HepG2 (cell line): ENCODE data around the gene FGGY. TPM values are rescaled to one million over a fixed set of nuclear protein-coding genes. Genes with fewer than 3 reads are reported as not detected.

Experiments used
- GATA4 ChIP-seq: sonication (generic); IDR thresholded peaks from 2 replicates; pipeline ENCODE4 v1.6.1; 2016; ENCODE audit warnings: antibody characterized with exemption, low read depth, borderline replicate concordance
- HIVEP1 ChIP-seq: sonication (generic); formaldehyde crosslinking; IDR thresholded peaks from 2 replicates; pipeline ENCODE4 v1.4.0; 2020; ENCODE audit warnings: mild to moderate bottlenecking, missing genetic modification reagents
- MEIS2 ChIP-seq: sonication (generic); formaldehyde crosslinking; IDR thresholded peaks from 2 replicates; pipeline ENCODE4 v1.9.0; 2021; ENCODE audit warnings: mild to moderate bottlenecking, missing genetic modification reagents
- NFATC3 ChIP-seq: sonication (generic); formaldehyde crosslinking; IDR thresholded peaks from 2 replicates; pipeline ENCODE4 v1.5.1; 2020; ENCODE audit warnings: mild to moderate bottlenecking, missing genetic modification reagents
- PRMT3 ChIP-seq: sonication (generic); formaldehyde crosslinking; IDR thresholded peaks from 2 replicates; pipeline ENCODE4 v1.8.1; 2022; ENCODE audit warnings: low read depth, mild to moderate bottlenecking, moderate library complexity, missing genetic modification reagents, borderline replicate concordance
- SMC3 ChIP-seq: IDR thresholded peaks from 2 replicates; pipeline ENCODE4 v1.6.1; 2011; ENCODE audit warnings: low read length, improper control_type of control experiment
- STAT5B ChIP-seq: sonication (generic); formaldehyde crosslinking; IDR thresholded peaks from 2 replicates; pipeline ENCODE4 v1.4.0; 2020; ENCODE audit warnings: missing genetic modification reagents
- ZKSCAN5 ChIP-seq: sonication (generic); formaldehyde crosslinking; IDR thresholded peaks from 2 replicates; pipeline ENCODE4 v1.5.1; 2020; ENCODE audit warnings: mild to moderate bottlenecking, missing genetic modification reagents
- ZNF24 ChIP-seq: fragments of 450-650 bp; IDR thresholded peaks from 2 replicates; pipeline ENCODE4 v1.6.1; 2017; ENCODE audit warnings: antibody characterized with exemption, mild to moderate bottlenecking
- ZNF546 ChIP-seq: sonication (generic); formaldehyde crosslinking; conservative IDR thresholded peaks from 2 replicates; pipeline ENCODE4 v1.8.1; 2023; ENCODE audit warnings: mild to moderate bottlenecking, missing genetic modification reagents
- ZNF652 ChIP-seq: IDR thresholded peaks from 2 replicates; pipeline ENCODE4 v1.6.1; 2016; ENCODE audit warnings: low read depth, borderline replicate concordance
- ZNF737 ChIP-seq: sonication (generic); formaldehyde crosslinking; IDR thresholded peaks from 2 replicates; pipeline ENCODE4 v1.5.0; 2020; ENCODE audit warnings: missing genetic modification reagents, mild to moderate bottlenecking, borderline replicate concordance
- polyA plus RNA-seq, 8 experiments: library from polyadenylated mRNA; depleted of rRNA in 3 of 8; stranded (reverse) in 7 of 8; unstranded in 1 of 8; fragments of >200 nt; fragmentation: Illumina TruSeq in 4 of 8; extraction: Trizol in 4 of 8; gene quantifications; 2 replicates each; pipeline versions ENCODE4 v1.2.1 to v1.2.3, GENCODE V29; 2011 to 2016; ENCODE audit warnings: low read depth in 4 of 8, missing spikeins in 1 of 8, mixed read lengths in 1 of 8; ENCODE audit not compliant: insufficient read depth in 1 of 8
- total RNA-seq, 5 experiments: library from RNA; depleted of rRNA; stranded (reverse); fragments of >200 nt; fragmentation: Illumina TruSeq; extraction: Trizol; gene quantifications; 2 replicates each; pipeline ENCODE4 v1.2.3, GENCODE V29; 2016; ENCODE audit warnings: low read depth in 1 of 5
- TF ChIP-seq, protein P1 (sequence below): sonication (generic); formaldehyde crosslinking; IDR thresholded peaks from 2 replicates; pipeline ENCODE4 v1.4.0; 2020; ENCODE audit warnings: missing genetic modification reagents, borderline replicate concordance
- TF ChIP-seq, protein P2 (sequence below): sonication (generic); formaldehyde crosslinking; IDR thresholded peaks from 2 replicates; pipeline ENCODE4 v1.5.0; 2020; ENCODE audit warnings: mild to moderate bottlenecking, missing genetic modification reagents
- TF ChIP-seq, protein P3 (sequence below): sonication (generic); formaldehyde crosslinking; IDR thresholded peaks from 2 replicates; pipeline ENCODE4 v1.4.0; 2020; ENCODE audit warnings: missing genetic modification reagents, borderline replicate concordance
- TF ChIP-seq, protein P4 (sequence below): sonication (generic); formaldehyde crosslinking; conservative IDR thresholded peaks from 2 replicates; pipeline ENCODE4 v1.4.0; 2020; ENCODE audit warnings: missing genetic modification reagents
- TF ChIP-seq, protein P5 (sequence below): sonication (generic); formaldehyde crosslinking; IDR thresholded peaks from 2 replicates; pipeline ENCODE4 v1.4.0; 2020; ENCODE audit warnings: missing genetic modification reagents
- TF ChIP-seq, protein P6 (sequence below): sonication (generic); formaldehyde crosslinking; IDR thresholded peaks from 2 replicates; pipeline ENCODE4 v1.4.0; 2020; ENCODE audit warnings: mild to moderate bottlenecking, missing genetic modification reagents

FGGY gene
- total and polyA plus RNA-seq, 2 of the 13 experiments (the other 11 are each of a cell fraction or from before 2014, with no cell fraction given), result 15.7 to 27.5 TPM

DNA sequence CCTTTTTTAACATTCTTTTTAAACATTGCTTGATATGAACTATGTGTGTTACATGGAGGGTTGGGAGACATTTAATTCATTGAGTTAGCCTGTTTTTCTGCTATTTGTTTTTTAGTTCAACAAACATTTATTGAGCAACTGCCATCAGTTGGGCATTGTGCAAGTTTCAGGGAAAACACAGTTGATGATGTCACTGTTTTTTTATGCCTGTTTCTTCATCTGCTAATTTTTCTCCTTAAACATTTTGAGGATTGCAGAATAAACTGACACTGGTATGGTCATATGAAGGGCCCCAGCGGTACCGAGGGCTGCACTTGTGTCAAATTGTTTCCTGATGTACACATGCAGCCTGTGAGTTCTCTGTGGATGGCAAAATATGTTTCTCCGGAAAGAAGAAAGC is 253.0 kb downstream of the FGGY start (continued):
- TF ChIP-seq MEIS2 (CRISPR knock-in tag) (no peak), ZNF24 (no peak), HIVEP1 (no peak), ZKSCAN5 (CRISPR knock-in tag) (no peak), ZNF737 (CRISPR knock-in tag) (no peak), PRMT3 (no peak), SMC3 (no peak; the same call in 1 of the 2 replicates), ZNF546 (CRISPR knock-in tag) (no peak), NFATC3 (no peak), ZNF652 (no peak), GATA4 (no peak), STAT5B (CRISPR knock-in tag) (no peak)
- TF ChIP-seq, protein P1, sequence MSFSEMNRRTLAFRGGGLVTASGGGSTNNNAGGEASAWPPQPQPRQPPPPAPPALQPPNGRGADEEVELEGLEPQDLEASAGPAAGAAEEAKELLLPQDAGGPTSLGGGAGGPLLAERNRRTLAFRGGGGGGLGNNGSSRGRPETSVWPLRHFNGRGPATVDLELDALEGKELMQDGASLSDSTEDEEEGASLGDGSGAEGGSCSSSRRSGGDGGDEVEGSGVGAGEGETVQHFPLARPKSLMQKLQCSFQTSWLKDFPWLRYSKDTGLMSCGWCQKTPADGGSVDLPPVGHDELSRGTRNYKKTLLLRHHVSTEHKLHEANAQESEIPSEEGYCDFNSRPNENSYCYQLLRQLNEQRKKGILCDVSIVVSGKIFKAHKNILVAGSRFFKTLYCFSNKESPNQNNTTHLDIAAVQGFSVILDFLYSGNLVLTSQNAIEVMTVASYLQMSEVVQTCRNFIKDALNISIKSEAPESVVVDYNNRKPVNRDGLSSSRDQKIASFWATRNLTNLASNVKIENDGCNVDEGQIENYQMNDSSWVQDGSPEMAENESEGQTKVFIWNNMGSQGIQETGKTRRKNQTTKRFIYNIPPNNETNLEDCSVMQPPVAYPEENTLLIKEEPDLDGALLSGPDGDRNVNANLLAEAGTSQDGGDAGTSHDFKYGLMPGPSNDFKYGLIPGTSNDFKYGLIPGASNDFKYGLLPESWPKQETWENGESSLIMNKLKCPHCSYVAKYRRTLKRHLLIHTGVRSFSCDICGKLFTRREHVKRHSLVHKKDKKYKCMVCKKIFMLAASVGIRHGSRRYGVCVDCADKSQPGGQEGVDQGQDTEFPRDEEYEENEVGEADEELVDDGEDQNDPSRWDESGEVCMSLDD (CRISPR knock-in tag), result no peak
- TF ChIP-seq, protein P2, sequence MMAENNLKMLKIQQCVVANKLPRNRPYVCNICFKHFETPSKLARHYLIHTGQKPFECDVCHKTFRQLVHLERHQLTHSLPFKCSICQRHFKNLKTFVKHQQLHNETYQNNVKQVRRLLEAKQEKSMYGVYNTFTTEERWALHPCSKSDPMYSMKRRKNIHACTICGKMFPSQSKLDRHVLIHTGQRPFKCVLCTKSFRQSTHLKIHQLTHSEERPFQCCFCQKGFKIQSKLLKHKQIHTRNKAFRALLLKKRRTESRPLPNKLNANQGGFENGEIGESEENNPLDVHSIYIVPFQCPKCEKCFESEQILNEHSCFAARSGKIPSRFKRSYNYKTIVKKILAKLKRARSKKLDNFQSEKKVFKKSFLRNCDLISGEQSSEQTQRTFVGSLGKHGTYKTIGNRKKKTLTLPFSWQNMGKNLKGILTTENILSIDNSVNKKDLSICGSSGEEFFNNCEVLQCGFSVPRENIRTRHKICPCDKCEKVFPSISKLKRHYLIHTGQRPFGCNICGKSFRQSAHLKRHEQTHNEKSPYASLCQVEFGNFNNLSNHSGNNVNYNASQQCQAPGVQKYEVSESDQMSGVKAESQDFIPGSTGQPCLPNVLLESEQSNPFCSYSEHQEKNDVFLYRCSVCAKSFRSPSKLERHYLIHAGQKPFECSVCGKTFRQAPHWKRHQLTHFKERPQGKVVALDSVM, result no peak
- TF ChIP-seq, protein P3, sequence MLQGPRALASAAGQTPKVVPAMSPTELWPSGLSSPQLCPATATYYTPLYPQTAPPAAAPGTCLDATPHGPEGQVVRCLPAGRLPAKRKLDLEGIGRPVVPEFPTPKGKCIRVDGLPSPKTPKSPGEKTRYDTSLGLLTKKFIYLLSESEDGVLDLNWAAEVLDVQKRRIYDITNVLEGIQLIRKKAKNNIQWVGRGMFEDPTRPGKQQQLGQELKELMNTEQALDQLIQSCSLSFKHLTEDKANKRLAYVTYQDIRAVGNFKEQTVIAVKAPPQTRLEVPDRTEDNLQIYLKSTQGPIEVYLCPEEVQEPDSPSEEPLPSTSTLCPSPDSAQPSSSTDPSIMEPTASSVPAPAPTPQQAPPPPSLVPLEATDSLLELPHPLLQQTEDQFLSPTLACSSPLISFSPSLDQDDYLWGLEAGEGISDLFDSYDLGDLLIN, result no peak
- TF ChIP-seq, protein P4, sequence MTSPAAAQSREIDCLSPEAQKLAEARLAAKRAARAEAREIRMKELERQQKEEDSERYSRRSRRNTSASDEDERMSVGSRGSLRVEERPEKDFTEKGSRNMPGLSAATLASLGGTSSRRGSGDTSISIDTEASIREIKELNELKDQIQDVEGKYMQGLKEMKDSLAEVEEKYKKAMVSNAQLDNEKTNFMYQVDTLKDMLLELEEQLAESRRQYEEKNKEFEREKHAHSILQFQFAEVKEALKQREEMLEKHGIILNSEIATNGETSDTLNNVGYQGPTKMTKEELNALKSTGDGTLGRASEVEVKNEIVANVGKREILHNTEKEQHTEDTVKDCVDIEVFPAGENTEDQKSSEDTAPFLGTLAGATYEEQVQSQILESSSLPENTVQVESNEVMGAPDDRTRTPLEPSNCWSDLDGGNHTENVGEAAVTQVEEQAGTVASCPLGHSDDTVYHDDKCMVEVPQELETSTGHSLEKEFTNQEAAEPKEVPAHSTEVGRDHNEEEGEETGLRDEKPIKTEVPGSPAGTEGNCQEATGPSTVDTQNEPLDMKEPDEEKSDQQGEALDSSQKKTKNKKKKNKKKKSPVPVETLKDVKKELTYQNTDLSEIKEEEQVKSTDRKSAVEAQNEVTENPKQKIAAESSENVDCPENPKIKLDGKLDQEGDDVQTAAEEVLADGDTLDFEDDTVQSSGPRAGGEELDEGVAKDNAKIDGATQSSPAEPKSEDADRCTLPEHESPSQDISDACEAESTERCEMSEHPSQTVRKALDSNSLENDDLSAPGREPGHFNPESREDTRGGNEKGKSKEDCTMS, result no peak
- TF ChIP-seq, protein P5, sequence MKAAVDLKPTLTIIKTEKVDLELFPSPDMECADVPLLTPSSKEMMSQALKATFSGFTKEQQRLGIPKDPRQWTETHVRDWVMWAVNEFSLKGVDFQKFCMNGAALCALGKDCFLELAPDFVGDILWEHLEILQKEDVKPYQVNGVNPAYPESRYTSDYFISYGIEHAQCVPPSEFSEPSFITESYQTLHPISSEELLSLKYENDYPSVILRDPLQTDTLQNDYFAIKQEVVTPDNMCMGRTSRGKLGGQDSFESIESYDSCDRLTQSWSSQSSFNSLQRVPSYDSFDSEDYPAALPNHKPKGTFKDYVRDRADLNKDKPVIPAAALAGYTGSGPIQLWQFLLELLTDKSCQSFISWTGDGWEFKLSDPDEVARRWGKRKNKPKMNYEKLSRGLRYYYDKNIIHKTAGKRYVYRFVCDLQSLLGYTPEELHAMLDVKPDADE, result no peak
- TF ChIP-seq, protein P6, sequence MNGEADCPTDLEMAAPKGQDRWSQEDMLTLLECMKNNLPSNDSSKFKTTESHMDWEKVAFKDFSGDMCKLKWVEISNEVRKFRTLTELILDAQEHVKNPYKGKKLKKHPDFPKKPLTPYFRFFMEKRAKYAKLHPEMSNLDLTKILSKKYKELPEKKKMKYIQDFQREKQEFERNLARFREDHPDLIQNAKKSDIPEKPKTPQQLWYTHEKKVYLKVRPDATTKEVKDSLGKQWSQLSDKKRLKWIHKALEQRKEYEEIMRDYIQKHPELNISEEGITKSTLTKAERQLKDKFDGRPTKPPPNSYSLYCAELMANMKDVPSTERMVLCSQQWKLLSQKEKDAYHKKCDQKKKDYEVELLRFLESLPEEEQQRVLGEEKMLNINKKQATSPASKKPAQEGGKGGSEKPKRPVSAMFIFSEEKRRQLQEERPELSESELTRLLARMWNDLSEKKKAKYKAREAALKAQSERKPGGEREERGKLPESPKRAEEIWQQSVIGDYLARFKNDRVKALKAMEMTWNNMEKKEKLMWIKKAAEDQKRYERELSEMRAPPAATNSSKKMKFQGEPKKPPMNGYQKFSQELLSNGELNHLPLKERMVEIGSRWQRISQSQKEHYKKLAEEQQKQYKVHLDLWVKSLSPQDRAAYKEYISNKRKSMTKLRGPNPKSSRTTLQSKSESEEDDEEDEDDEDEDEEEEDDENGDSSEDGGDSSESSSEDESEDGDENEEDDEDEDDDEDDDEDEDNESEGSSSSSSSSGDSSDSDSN, result no peak
